Adrenal gland (tissue), 12 donors: ENCODE measurements around the gene WWOX. TPM values are rescaled to one million over a fixed set of nuclear protein-coding genes. Genes with fewer than 3 reads are reported as not detected.

Experiments used
- DNase-seq, 7 donors: peaks; one replicate each; pipeline ENCODE4 v3.0.0-alpha.2; 2019 to 2020
- H3K27ac ChIP-seq, 5 donors: fragments of 200-600 bp; sonication (generic) in 4 of 5; 1 replicate in 3 of 5; 2 replicates in 2 of 5; pipeline versions ENCODE4 v1.5.1 to v1.8.0; 2016 to 2020; ENCODE audit warnings: mild to moderate bottlenecking in 1 of 5
- H3K27me3 ChIP-seq: fragments of 200-600 bp; 2 replicates; pipeline ENCODE4 v1.8.0; 2021
- H3K36me3 ChIP-seq, 2 donors: fragments of 200-600 bp; replicated peaks in 1 of 2; 1 replicate in 1 of 2; 2 replicates in 1 of 2; pipeline versions ENCODE4 v1.5.1 to v1.8.0; 2018 to 2022
- H3K4me1 ChIP-seq, 2 donors: fragments of 200-600 bp; replicated peaks in 1 of 2; 1 replicate in 1 of 2; 2 replicates in 1 of 2; pipeline versions ENCODE4 v1.5.1 to v1.8.0; 2018 to 2021
- H3K4me3 ChIP-seq, 4 donors: fragments of 200-600 bp; sonication (generic) in 3 of 4; one replicate each; pipeline ENCODE4 v1.5.1; 2016 to 2018
- H3K9me3 ChIP-seq, 3 donors: fragments of 200-600 bp; sonication (generic) in 1 of 3; replicated peaks in 1 of 3; 1 replicate in 2 of 3; 2 replicates in 1 of 3; pipeline versions ENCODE4 v1.5.1 to v1.8.0; 2016 to 2021
- POLR2A ChIP-seq, 2 donors: fragments of 450-650 bp; IDR thresholded peaks; one replicate each; pipeline ENCODE4 v1.6.1; 2017; ENCODE audit warnings: antibody characterized with exemption in 2 of 2, mild to moderate bottlenecking in 2 of 2, moderate library complexity in 1 of 2
- WGBS, 4 donors: extraction: QIAGEN DNeasy Blood & Tissue Kit in 2 of 4; methylation state at CpG; one replicate each; pipeline versions ENCODE4 v1.1.5 to v1.1.7; 2013 to 2017; 5-methylcytosine and 5-hydroxymethylcytosine counted together
- intact Hi-C, 2 donors: fragments of 100-400 bp; cut with DNase I; formaldehyde crosslinking; loops; one replicate each; pipeline versions ENCODE4 v1.14.1 to v1.15.0; 2022 to 2023
- polyA plus RNA-seq, 3 donors: library from polyadenylated mRNA; stranded (reverse); fragments of 200-250 nt in 2 of 3; fragments of 350-450 nt in 1 of 3; fragmentation: Illumina TruSeq in 1 of 3; extraction: RNeasy Lipid Tissue Mini Kit (QIAGEN cat#74804) in 1 of 3; gene quantifications; one replicate each; pipeline ENCODE4 v1.2.3, GENCODE V29; 2013 to 2014
- total RNA-seq, 9 donors: library from RNA; depleted of rRNA in 4 of 9; stranded (reverse); fragments of >200 nt in 4 of 9; fragments of 120-200 nt in 1 of 9; fragmentation: NEBNext Ultra II Directional in 1 of 9; extraction: Animal tissue kit (Norgen Biotek cat#: 25700) in 1 of 9; gene quantifications; one replicate each; pipeline versions ENCODE4 v1.1.0 to v1.2.4, GENCODE V29; 2013 to 2023
- TF ChIP-seq, protein P1 (sequence below), 6 experiments: fragments of 450-650 bp in 4 of 6; fragments of 200-600 bp in 2 of 6; sonication (generic) in 1 of 6; IDR thresholded peaks; 1 replicate in 5 of 6; 2 replicates in 1 of 6; pipeline versions ENCODE4 v1.5.1 to v1.8.0; 2016 to 2021; ENCODE audit warnings: antibody characterized with exemption in 6 of 6, mild to moderate bottlenecking in 2 of 6, moderate library complexity in 1 of 6
- donor health status: healthy with polysubstance abuse.
- donor health status: Bipolar disorder and iron deficiency.
- donor health status: DM: yes; HTN: yes; CAD: no.
- donor health status: DM: no; HTN: no; CAD: no.
- donor health status: DM: no; HTN: no; CAD: no.
- donor health status: DM: yes; HTN: yes; CAD: no.

WWOX gene
- total and polyA plus RNA-seq, 12 donors: 11.8 to 74.6 (median 20.5) TPM

GRCh38 chr16:78566397-78567073 is 467.1 kb downstream of the WWOX start:
- no peak for DNase-seq
- H3K4me3 ChIP-seq: no peak overlapping the region
- TF ChIP-seq, protein P1, sequence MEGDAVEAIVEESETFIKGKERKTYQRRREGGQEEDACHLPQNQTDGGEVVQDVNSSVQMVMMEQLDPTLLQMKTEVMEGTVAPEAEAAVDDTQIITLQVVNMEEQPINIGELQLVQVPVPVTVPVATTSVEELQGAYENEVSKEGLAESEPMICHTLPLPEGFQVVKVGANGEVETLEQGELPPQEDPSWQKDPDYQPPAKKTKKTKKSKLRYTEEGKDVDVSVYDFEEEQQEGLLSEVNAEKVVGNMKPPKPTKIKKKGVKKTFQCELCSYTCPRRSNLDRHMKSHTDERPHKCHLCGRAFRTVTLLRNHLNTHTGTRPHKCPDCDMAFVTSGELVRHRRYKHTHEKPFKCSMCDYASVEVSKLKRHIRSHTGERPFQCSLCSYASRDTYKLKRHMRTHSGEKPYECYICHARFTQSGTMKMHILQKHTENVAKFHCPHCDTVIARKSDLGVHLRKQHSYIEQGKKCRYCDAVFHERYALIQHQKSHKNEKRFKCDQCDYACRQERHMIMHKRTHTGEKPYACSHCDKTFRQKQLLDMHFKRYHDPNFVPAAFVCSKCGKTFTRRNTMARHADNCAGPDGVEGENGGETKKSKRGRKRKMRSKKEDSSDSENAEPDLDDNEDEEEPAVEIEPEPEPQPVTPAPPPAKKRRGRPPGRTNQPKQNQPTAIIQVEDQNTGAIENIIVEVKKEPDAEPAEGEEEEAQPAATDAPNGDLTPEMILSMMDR (IDR thresholded peaks at IDR 0.05): no peak
- TF ChIP-seq POLR2A (IDR thresholded peaks at IDR 0.05): no peak
- H3K27ac ChIP-seq: no peak overlapping the region
- intact Hi-C loops: no loop called here
- H3K9me3 ChIP-seq: no peaks in the 10 kb centered on the region
- H3K27me3 ChIP-seq: no peaks in the 10 kb centered on the region
- H3K36me3 ChIP-seq: no peaks in the 10 kb centered on the region
- 77 to 92% (median 83%) methylated on average over 5 of the region's 5 CpGs for WGBS, 4 donors
- H3K4me1 ChIP-seq: no peaks in the 10 kb centered on the region

GRCh38 chr16:78570399-78571141 is 471.1 kb downstream of the WWOX start:
- Histone ChIP-seq H3K4me3 (no peak overlapping the region), H3K27me3 (no peaks in the 10 kb centered on the region), H3K4me1 (no peaks in the 10 kb centered on the region), H3K27ac (no peak overlapping the region), H3K36me3 (no peaks in the 10 kb centered on the region), H3K9me3 (no peaks in the 10 kb centered on the region)
- intact Hi-C loops: no loop called here
- 88 to 96% (median 91%) methylated on average over 11 of the region's 11 CpGs for WGBS, 4 donors
- TF ChIP-seq, protein P1 (IDR thresholded peaks at IDR 0.05): no peak
- no peak for TF ChIP-seq POLR2A (IDR thresholded peaks at IDR 0.05)
- no peak for DNase-seq

- 92 to 95% (median 94%) methylated on average over 8 of the region's 8 CpGs for WGBS, 4 donors
- no peak overlapping the region for H3K27ac ChIP-seq
- H3K36me3 ChIP-seq: no peaks in the 10 kb centered on the region
- H3K27me3 ChIP-seq: no peaks in the 10 kb centered on the region
- TF ChIP-seq POLR2A (IDR thresholded peaks at IDR 0.05): no peak
- TF ChIP-seq, protein P1 (IDR thresholded peaks at IDR 0.05): no peak
- DNase-seq: no peak
- H3K4me1 ChIP-seq: no peaks in the 10 kb centered on the region
- intact Hi-C loops: no loop called here
- no peak overlapping the region for H3K4me3 ChIP-seq
- no peaks in the 10 kb centered on the region for H3K9me3 ChIP-seq
These were observed 472.0 kb downstream of the WWOX start for GRCh38 chr16:78571434-78571833.

GRCh38 chr16:78571898-78572358 is 472.5 kb downstream of the WWOX start:
- Histone ChIP-seq H3K9me3 (no peaks in the 10 kb centered on the region), H3K27me3 (no peaks in the 10 kb centered on the region), H3K36me3 (no peaks in the 10 kb centered on the region), H3K27ac (no peak overlapping the region), H3K4me1 (no peaks in the 10 kb centered on the region), H3K4me3 (no peak overlapping the region)
- intact Hi-C loops: no loop called here
- DNase-seq: no peak
- TF ChIP-seq, protein P1 (IDR thresholded peaks at IDR 0.05): no peak
- no peak for TF ChIP-seq POLR2A (IDR thresholded peaks at IDR 0.05)
- WGBS, 4 donors: 76 to 80% (median 78%) methylated on average over 5 of the region's 5 CpGs
